BJ (cell line): ENCODE data around the gene LYPLAL1. TPM values are rescaled to one million over a fixed set of nuclear protein-coding genes. Genes with fewer than 3 reads are reported as not detected.

Experiments
- CTCF ChIA-PET: fragments of 350-600 bp; formaldehyde crosslinking; extraction: SDS; loops from one replicate; lab custom pipeline; 2021; ENCODE audit warnings: antibody characterized with exemption, inconsistent platforms; lab: Yijun Ruan, JAX
- POLR2A ChIA-PET: fragments of 300-600 bp; sonication (Branson Sonifier 250); formaldehyde crosslinking; extraction: SDS; loops from one replicate; lab custom pipeline; 2021; ENCODE audit warnings: antibody characterized with exemption; lab: Charles Lee
- DNase-seq: peaks from one replicate; pipeline ENCODE4 v3.0.0-alpha.2; 2011; ENCODE audit warnings: low read depth
- H3K27me3 ChIP-seq: 2 replicates; pipeline ENCODE4 v1.6.0; 2011; ENCODE audit warnings: low read length; ENCODE audit not compliant: control insufficient read depth, insufficient read depth
- H3K36me3 ChIP-seq: 2 replicates; pipeline ENCODE4 v1.5.1; 2011; ENCODE audit warnings: low read length; ENCODE audit not compliant: control insufficient read depth, insufficient read depth
- H3K4me3 ChIP-seq: 2 replicates; pipeline ENCODE4 v1.5.1; 2011; ENCODE audit warnings: low read depth, mild to moderate bottlenecking, control low read depth, low read length
- CTCF ChIP-seq: IDR thresholded peaks from 2 replicates; pipeline ENCODE4 v1.5.1; 2011; ENCODE audit warnings: low read depth, mild to moderate bottlenecking, control low read depth, inconsistent platforms, low read length, moderate library complexity; ENCODE audit not compliant: insufficient read depth
- polyA plus RNA-seq: library from polyadenylated mRNA; depleted of rRNA; stranded (reverse); fragments of >200 nt; gene quantifications from 2 replicates; pipeline ENCODE4 v1.2.3, GENCODE V29; 2011

Gene LYPLAL1
- polyA plus RNA-seq, 1 experiment, result 4.1 TPM

DNA sequence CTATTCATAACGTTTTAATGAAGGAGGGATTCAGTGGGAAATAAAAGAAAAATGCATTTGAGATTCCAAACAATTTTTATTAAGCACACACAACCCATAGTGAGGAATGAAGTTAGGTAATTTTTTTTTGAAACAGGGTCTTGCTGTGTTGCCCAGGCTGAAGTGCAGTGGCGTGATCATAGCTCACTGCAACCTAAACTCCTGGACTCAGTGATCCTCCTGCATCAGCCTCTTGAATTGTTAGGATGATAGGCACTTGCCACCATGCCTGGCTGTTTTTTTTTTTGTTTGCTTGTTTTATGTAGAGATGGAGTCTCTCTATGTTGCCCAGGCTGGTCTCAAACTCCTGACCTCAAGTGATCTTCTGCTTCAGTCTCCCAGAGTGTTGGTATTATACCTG is 28.9 kb downstream of the LYPLAL1 start:
- no peak for TF ChIP-seq CTCF
- CTCF ChIA-PET, result interaction anchor here (0.7 to 1.1 kb wide), 2 partner anchors 9 to 10 kb away, joined by 3 read pairs; no protein-coding TSS in a partner anchor
- H3K4me3 ChIP-seq, result no peak overlapping the region
- POLR2A ChIA-PET, result no interaction called here
- H3K27me3 ChIP-seq, result no peaks in the 10 kb centered on the region
- DNase-seq, result no peak
- H3K36me3 ChIP-seq, result peaks cover 2% of the 10 kb centered on the region; the same call in 1 of the 2 replicates

DNA sequence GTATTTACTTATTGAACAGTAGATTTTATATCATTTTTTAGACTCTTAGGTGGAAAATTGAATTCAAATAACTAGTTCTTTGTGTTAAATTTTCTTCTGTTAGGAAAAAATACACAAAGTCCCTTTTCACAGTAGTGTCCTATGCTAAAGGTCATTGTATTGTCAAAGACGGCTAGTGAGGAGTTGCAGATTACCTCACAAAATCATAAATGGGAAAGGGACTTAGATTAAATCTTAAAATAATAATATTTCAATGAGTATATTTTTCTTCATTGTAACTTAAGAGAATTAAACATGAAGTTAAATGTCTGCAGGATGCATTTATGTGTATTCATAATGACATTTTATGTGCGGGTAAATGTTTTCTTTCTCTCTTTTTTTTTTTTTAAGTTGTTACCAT is 32.7 kb downstream of the LYPLAL1 start:
- H3K4me3 ChIP-seq, result no peak overlapping the region
- ChIA-PET POLR2A (no interaction called here), CTCF (interaction anchor here (0.9 kb wide), 1 partner anchor 117 kb away, joined by 4 read pairs; no protein-coding TSS in a partner anchor)
- H3K36me3 ChIP-seq, result no peaks in the 10 kb centered on the region
- no peak for TF ChIP-seq CTCF
- no peak for DNase-seq
- H3K27me3 ChIP-seq, result no peaks in the 10 kb centered on the region

DNA sequence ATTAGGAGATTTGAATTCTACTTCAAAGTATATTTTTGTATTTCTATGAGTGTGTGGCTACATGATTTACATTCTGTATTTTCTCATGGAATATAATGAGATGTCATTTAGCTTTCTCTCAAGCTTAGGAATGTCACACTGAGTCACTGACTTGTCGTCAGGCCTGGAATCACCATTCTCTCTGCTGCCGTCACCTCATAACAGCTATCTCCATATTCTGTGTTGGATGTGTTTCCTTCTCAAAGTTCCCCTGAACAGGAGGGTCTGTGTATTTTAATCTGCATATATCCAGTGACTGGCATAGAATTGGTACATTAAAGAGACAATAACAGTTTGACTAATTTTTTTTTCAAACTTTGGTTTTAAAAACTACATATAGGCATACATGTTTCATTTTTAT is 35.9 kb downstream of the LYPLAL1 start:
- POLR2A ChIA-PET, result no interaction called here

GRCh38 chr1:219210067-219210466 is 36.4 kb downstream of the LYPLAL1 start:
- DNase-seq, result no peak
- Histone ChIP-seq H3K4me3 (no peak overlapping the region), H3K27me3 (no peaks in the 10 kb centered on the region), H3K36me3 (no peaks in the 10 kb centered on the region)
- POLR2A ChIA-PET, result no interaction called here
- CTCF ChIA-PET, result interaction anchor here (1.2 kb wide), 1 partner anchor 177 kb away, joined by 3 read pairs; no protein-coding TSS in a partner anchor
- TF ChIP-seq CTCF, result no peak

More for the DNA sequence above, 35.9 kb downstream of the LYPLAL1 start:
- CTCF ChIA-PET, result interaction anchor here (1.2 kb wide), 1 partner anchor 177 kb away, joined by 3 read pairs; no protein-coding TSS in a partner anchor
- Histone ChIP-seq H3K27me3 (no peaks in the 10 kb centered on the region), H3K4me3 (no peak overlapping the region), H3K36me3 (no peaks in the 10 kb centered on the region)
- TF ChIP-seq CTCF, result no peak
- no peak for DNase-seq

GRCh38 chr1:219215477-219215876 is 41.8 kb downstream of the LYPLAL1 start:
- no peaks in the 10 kb centered on the region for H3K36me3 ChIP-seq
- ChIA-PET CTCF (no interaction called here), POLR2A (no interaction called here)
- no peak overlapping the region for H3K4me3 ChIP-seq
- DNase-seq, result no peak
- TF ChIP-seq CTCF, result no peak
- no peaks in the 10 kb centered on the region for H3K27me3 ChIP-seq
